ENCODE results near the gene ELOVL6.

GRCh38 chr4:110129544-110129943 lies 68.9 kb downstream of the ELOVL6 start:
- no peak for TF ChIP-seq CTCF (conservative IDR thresholded peaks at IDR 0.05 in 1 of 2, IDR thresholded peaks at IDR 0.05 in 1 of 2; ENCODE audit: low read depth in 1 of 2, low read length in 2 of 2)
- no peak for TF ChIP-seq EZH2 (IDR thresholded peaks at IDR 0.05; ENCODE audit: low read length, missing control alignments)
